ENCODE data around the gene GUCA2B.

GUCA2B gene

GRCh38 chr1:42186152-42186551 lies 32.9 kb downstream of the GUCA2B start:
- DNase-seq (ENCODE audit: low read depth), result no peak

GRCh38 chr1:42189931-42190853 lies 37.0 kb downstream of the GUCA2B start:
- DNase-seq (ENCODE audit: low read depth), result no peak

GRCh38 chr1:42191319-42191718 lies 38.1 kb downstream of the GUCA2B start:
- DNase-seq (ENCODE audit: low read depth), result no peak

GRCh38 chr1:42192106-42192505 lies 38.9 kb downstream of the GUCA2B start:
- DNase-seq (ENCODE audit: low read depth), result no peak

GRCh38 chr1:42195841-42196240 lies 42.6 kb downstream of the GUCA2B start:
- no peak for DNase-seq (ENCODE audit: low read depth)

GRCh38 chr1:42198251-42198650 lies 45.0 kb downstream of the GUCA2B start:
- no peak for DNase-seq (ENCODE audit: low read depth)

- no peak for DNase-seq (ENCODE audit: low read depth)
These were observed 48.8 kb downstream of the GUCA2B start for GRCh38 chr1:42201986-42202385.

Data from activated T-helper 9 cell treated with anti-CD3 and anti-CD28 coated beads, Interleukin-2, amount 50 U/mL, for 16 hours (primary cell).